DOHH2 (cell line): ENCODE data around the gene ZNF473.

Experiments
- H3F3A ChIP-seq: fragments of 200-600 bp; sonication (generic), shearing (Covaris generic); 2 replicates; pipeline ENCODE4 v1.6.0; 2016; ENCODE audit warnings: antibody characterized with exemption, mild to moderate bottlenecking; ENCODE audit not compliant: control insufficient read depth, insufficient read depth
- H3K27ac ChIP-seq: fragments of 200-600 bp; sonication (generic); 2 replicates; pipeline ENCODE4 v1.5.1; 2014; ENCODE audit warnings: low read depth, mild to moderate bottlenecking, low read length, moderate library complexity
- H3K27me3 ChIP-seq: fragments of 200-600 bp; sonication (generic); 2 replicates; pipeline ENCODE4 v1.6.1; 2014; ENCODE audit warnings: mild to moderate bottlenecking, low read length, mixed read lengths; ENCODE audit not compliant: control insufficient read depth
- H3K36me3 ChIP-seq: fragments of 200-600 bp; sonication (generic); 2 replicates; pipeline ENCODE4 v1.6.1; 2014; ENCODE audit warnings: mild to moderate bottlenecking, low read length, moderate library complexity, mixed read lengths; ENCODE audit not compliant: control insufficient read depth
- H3K4me1 ChIP-seq: fragments of 200-600 bp; sonication (generic); 2 replicates; pipeline ENCODE4 v1.6.1; 2014; ENCODE audit warnings: mild to moderate bottlenecking, low read length, mixed read lengths; ENCODE audit not compliant: control insufficient read depth
- H3K4me2 ChIP-seq: fragments of 200-600 bp; sonication (generic); 2 replicates; pipeline ENCODE4 v1.6.0; 2014; ENCODE audit warnings: mild to moderate bottlenecking, low read length, moderate library complexity
- H3K4me3 ChIP-seq: fragments of 200-600 bp; sonication (generic); 2 replicates; pipeline ENCODE4 v1.5.1; 2014; ENCODE audit warnings: mild to moderate bottlenecking, low read length, mixed read lengths
- H3K79me2 ChIP-seq: fragments of 200-600 bp; sonication (generic); 2 replicates; pipeline ENCODE4 v1.6.1; 2014; ENCODE audit warnings: mild to moderate bottlenecking, low read length, mixed read lengths; ENCODE audit not compliant: control insufficient read depth
- H3K9me2 ChIP-seq: fragments of 200-600 bp; sonication (generic); replicated peaks from 2 replicates; pipeline ENCODE4 v1.6.1; 2014; ENCODE audit warnings: mild to moderate bottlenecking, low read length, mixed read lengths; ENCODE audit not compliant: control insufficient read depth
- H3K9me3 ChIP-seq: fragments of 200-600 bp; sonication (generic); 2 replicates; pipeline ENCODE4 v1.6.1; 2014; ENCODE audit warnings: antibody characterized with exemption, low read length, mixed read lengths; ENCODE audit not compliant: control insufficient read depth, insufficient read depth
- H4K20me1 ChIP-seq: fragments of 200-600 bp; sonication (generic); 2 replicates; pipeline ENCODE4 v1.6.0; 2014; ENCODE audit warnings: low read depth, mild to moderate bottlenecking, antibody characterized with exemption, low read length, moderate library complexity; ENCODE audit not compliant: control insufficient read depth, insufficient read depth
- CTCF ChIP-seq: fragments of 200-600 bp; sonication (generic); IDR thresholded peaks from one replicate; pipeline ENCODE4 v1.5.1; 2014; ENCODE audit warnings: antibody characterized with exemption, mild to moderate bottlenecking, low read depth, low read length; ENCODE audit not compliant: poor library complexity, severe bottlenecking
- EZH2phosphoT487 ChIP-seq: fragments of 200-600 bp; sonication (generic); IDR thresholded peaks from 2 replicates; pipeline ENCODE4 v1.6.1; 2017; ENCODE audit warnings: borderline replicate concordance, mild to moderate bottlenecking, antibody characterized with exemption, low read length, moderate library complexity, mixed read lengths

ZNF473 gene

GRCh38 chr19:50030937-50031336, 5.1 kb downstream of the ZNF473 start:
- no peak overlapping the region for H3K4me2 ChIP-seq
- H3K4me3 ChIP-seq, result no peak overlapping the region
- peaks cover 82% of the 10 kb centered on the region for H3K79me2 ChIP-seq
- peaks cover 16% of the 10 kb centered on the region for H3K4me1 ChIP-seq
- H3K27me3 ChIP-seq, result no peaks in the 10 kb centered on the region
- H3K27ac ChIP-seq, result no peak overlapping the region
- no peaks in the 10 kb centered on the region for H3K9me2 ChIP-seq
- peaks cover 63% of the 10 kb centered on the region for H3K36me3 ChIP-seq
- no peaks in the 10 kb centered on the region; the same call in 1 of the 2 replicates for H4K20me1 ChIP-seq
- no peak for TF ChIP-seq CTCF
- no peak for TF ChIP-seq EZH2phosphoT487
- H3K9me3 ChIP-seq, result no peaks in the 10 kb centered on the region
- no peaks in the 10 kb centered on the region for H3F3A ChIP-seq

GRCh38 chr19:50036908-50037307, 11.1 kb downstream of the ZNF473 start:
- H3K27ac ChIP-seq, result no peak overlapping the region
- H3K4me1 ChIP-seq, result no peaks in the 10 kb centered on the region
- H4K20me1 ChIP-seq, result no peaks in the 10 kb centered on the region; the same call in 1 of the 2 replicates
- peaks cover 83% of the 10 kb centered on the region for H3K36me3 ChIP-seq
- no peak overlapping the region for H3K4me3 ChIP-seq
- H3F3A ChIP-seq, result no peaks in the 10 kb centered on the region
- TF ChIP-seq CTCF, result no peak
- no peak for TF ChIP-seq EZH2phosphoT487
- H3K9me3 ChIP-seq, result no peaks in the 10 kb centered on the region
- H3K27me3 ChIP-seq, result no peaks in the 10 kb centered on the region
- H3K79me2 ChIP-seq, result peaks cover 33% of the 10 kb centered on the region
- H3K4me2 ChIP-seq, result no peak overlapping the region
- H3K9me2 ChIP-seq, result no peaks in the 10 kb centered on the region

- TF ChIP-seq CTCF (no peak), EZH2phosphoT487 (no peak)
- no peaks in the 10 kb centered on the region for H3F3A ChIP-seq
- peaks cover 15% of the 10 kb centered on the region; the same call in 1 of the 2 replicates for H3K9me3 ChIP-seq
- H3K9me2 ChIP-seq, result no peaks in the 10 kb centered on the region
- no peaks in the 10 kb centered on the region for H3K27me3 ChIP-seq
- no peak overlapping the region for H3K27ac ChIP-seq
- peaks cover 15% of the 10 kb centered on the region for H3K79me2 ChIP-seq
- peaks cover 82% of the 10 kb centered on the region for H3K36me3 ChIP-seq
- H3K4me1 ChIP-seq, result no peaks in the 10 kb centered on the region
- H4K20me1 ChIP-seq, result no peaks in the 10 kb centered on the region
- H3K4me2 ChIP-seq, result no peak overlapping the region
- H3K4me3 ChIP-seq, result no peak overlapping the region
Observed at GRCh38 chr19:50039968-50040367, 14.2 kb downstream of the ZNF473 start.

GRCh38 chr19:50040967-50041366, 15.2 kb downstream of the ZNF473 start:
- Histone ChIP-seq H3K79me2 (peaks cover 7% of the 10 kb centered on the region), H3K36me3 (peaks cover 86% of the 10 kb centered on the region), H3K27me3 (no peaks in the 10 kb centered on the region), H3K9me3 (peaks cover 25% of the 10 kb centered on the region; the same call in 1 of the 2 replicates), H3K4me1 (no peaks in the 10 kb centered on the region), H4K20me1 (no peaks in the 10 kb centered on the region), H3K9me2 (no peaks in the 10 kb centered on the region), H3K4me2 (no peak overlapping the region), H3K27ac (no peak overlapping the region), H3F3A (no peaks in the 10 kb centered on the region), H3K4me3 (no peak overlapping the region)
- no peak for TF ChIP-seq EZH2phosphoT487
- TF ChIP-seq CTCF, result no peak
